GM19324 (cell line): ENCODE data around the gene RGS1.
A peak's percentile ranks its signal among the peaks of the same experiment; 100 is the strongest.

ENCODE experiments used
- ATAC-seq: cut with Tn5 transposase; IDR thresholded peaks from one replicate; pipeline ENCODE4 v1.9.1; 2021; ENCODE audit warnings: mild to moderate bottlenecking, moderate library complexity; ENCODE audit not compliant: unreplicated experiment, low FRiP score

The RGS1 gene

GRCh38 chr1:192552760-192553191, 22.8 kb upstream of the RGS1 start:
- ATAC-seq: no peak

GRCh38 chr1:192553741-192554140, 21.8 kb upstream of the RGS1 start:
- ATAC-seq: no peak

- no peak for ATAC-seq
These were observed 20.7 kb upstream of the RGS1 start for GRCh38 chr1:192554904-192555303.

- ATAC-seq: no peak
These were observed 20.2 kb upstream of the RGS1 start for GRCh38 chr1:192555399-192555798.

GRCh38 chr1:192557841-192558595, 17.6 kb upstream of the RGS1 start:
- no peak for ATAC-seq

GRCh38 chr1:192559115-192560006, 16.2 kb upstream of the RGS1 start:
- peak; percentile 57 for ATAC-seq

GRCh38 chr1:192561301-192561700, 14.3 kb upstream of the RGS1 start:
- no peak for ATAC-seq

GRCh38 chr1:192563129-192563528, 12.4 kb upstream of the RGS1 start:
- ATAC-seq: no peak

GRCh38 chr1:192564099-192564498, 11.5 kb upstream of the RGS1 start:
- ATAC-seq: no peak

- ATAC-seq: no peak
These were observed 9.6 kb upstream of the RGS1 start for GRCh38 chr1:192565946-192566345.

- ATAC-seq: no peak
These were observed 8.9 kb upstream of the RGS1 start for GRCh38 chr1:192566657-192567056.

- no peak for ATAC-seq
These were observed 7.5 kb upstream of the RGS1 start for GRCh38 chr1:192568063-192568462.

- ATAC-seq: no peak
These were observed 3.9 kb upstream of the RGS1 start for GRCh38 chr1:192571668-192572067.

GRCh38 chr1:192573499-192573898, 2.1 kb upstream of the RGS1 start:
- ATAC-seq: no peak

- ATAC-seq: no peak
These were observed 1.5 kb upstream of the RGS1 start for GRCh38 chr1:192574073-192574472.

- no peak for ATAC-seq
These were observed 894 bp downstream of the RGS1 start for GRCh38 chr1:192576190-192577144.

GRCh38 chr1:192577145-192578140, 1.9 kb downstream of the RGS1 start:
- ATAC-seq: no peak

GRCh38 chr1:192578144-192578909, 2.8 kb downstream of the RGS1 start:
- no peak for ATAC-seq
